Stimulated activated CD4-positive, alpha-beta T cell treated with anti-CD3 and anti-CD28 coated beads, Interleukin-2, amount 100 ng/mL, for 24 hours (primary cell): ENCODE data around the gene TNFSF13.
"Not testable (repeated sequence)": the region's sequence is repeated elsewhere in the genome, so short reads cannot be mapped to it uniquely, and the experiment has no call there.

Experiments
- DNase-seq, 2 donors: peaks; one replicate each; pipeline ENCODE4 v3.0.0-alpha.2; 2020

TNFSF13 gene

GRCh38 chr17:7592422-7593021 is 34.0 kb downstream of the TNFSF13 start:
- DNase-seq, result no peak

GRCh38 chr17:7593296-7593695 is 34.7 kb downstream of the TNFSF13 start:
- no peak for DNase-seq

GRCh38 chr17:7597561-7597960 is 39.0 kb downstream of the TNFSF13 start:
- DNase-seq, result not testable (repeated sequence)

DNA sequence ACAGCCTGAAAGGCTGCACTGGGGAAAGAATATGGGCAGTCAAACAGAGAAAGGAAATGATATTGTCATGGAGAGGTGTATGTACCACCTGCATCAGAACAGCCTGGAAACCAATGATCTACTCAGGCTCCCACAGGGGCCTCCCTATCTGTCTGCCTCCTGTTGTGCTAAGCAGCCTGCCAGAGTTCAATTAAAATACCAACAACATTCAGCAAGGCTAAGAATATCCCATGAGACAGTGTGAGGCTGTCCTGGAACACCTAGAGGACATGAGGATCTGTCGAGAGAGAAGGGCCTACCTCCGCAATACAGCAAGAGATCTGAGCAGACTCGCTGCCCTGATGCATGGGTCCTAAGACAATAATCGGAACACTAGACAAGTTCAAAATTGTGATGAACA is 47.7 kb downstream of the TNFSF13 start:
- no peak for DNase-seq

DNA sequence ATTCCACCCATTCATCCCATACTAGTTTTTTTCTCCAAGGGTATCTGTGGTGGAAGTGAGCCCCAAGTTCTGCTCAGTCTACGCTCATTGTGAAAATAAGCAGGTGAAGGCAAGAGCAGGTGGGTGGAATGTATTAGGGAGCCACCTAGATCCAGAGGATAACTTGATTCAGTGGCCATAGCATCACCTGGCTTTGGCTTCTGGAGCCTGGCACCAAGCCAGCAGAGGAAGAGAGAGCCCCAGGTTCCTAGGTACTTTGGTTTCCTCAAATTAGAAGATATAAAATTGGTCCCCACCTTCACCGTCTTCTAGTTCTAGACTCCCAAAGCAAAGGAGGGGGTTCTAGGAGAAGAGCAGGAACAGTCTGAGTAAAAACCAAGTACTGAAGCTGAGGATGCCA is 52.1 kb downstream of the TNFSF13 start:
- no peak for DNase-seq
